ENCODE measurements around the gene LAD1.

- TF ChIP-seq EZH2 (IDR thresholded peaks at IDR 0.05) (no peak), POLR2AphosphoS5 (IDR thresholded peaks at IDR 0.05; ENCODE audit: borderline replicate concordance, low read depth, low read length) (no peak)
These were observed 27.8 kb downstream of the LAD1 start for GRCh38 chr1:201371276-201371675.
